ENCODE data around the gene HIVEP2.

HIVEP2 gene

DNA sequence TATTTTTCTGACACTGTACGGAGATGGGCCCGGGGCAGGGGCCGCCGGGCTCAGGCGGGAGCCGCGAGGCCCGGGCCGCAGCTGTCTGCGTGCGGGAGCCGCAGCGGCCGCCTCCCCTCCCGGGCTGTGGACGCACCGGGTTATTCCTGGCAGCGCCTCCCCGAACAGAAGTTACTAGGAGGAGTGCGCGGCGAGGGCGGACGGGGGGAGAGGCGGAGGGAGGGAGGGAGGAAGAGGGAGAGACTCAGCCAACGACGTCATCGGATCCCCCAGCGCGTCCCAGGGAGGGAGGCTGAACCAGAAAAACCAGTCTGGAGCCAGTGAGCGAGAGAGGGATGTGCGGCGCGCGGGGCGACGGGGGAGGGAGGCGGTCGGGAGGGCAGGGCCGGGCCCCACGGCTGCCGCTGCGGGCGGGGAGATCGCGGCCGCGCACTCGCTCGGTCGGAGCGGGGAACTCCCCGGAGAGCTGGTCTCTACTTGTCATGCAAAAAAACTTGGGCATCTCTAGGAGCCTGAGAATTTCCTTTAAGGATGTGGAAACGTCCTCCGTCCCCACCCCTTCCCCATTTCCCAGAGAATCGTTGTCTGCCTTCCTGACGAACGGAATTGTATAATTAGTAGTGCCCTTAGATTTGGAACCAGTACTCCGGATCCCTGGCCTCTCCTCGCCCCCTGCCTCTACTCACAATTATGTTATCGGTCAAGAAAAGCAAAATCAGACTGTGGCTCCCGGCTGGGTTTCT, 1.4 kb upstream of the HIVEP2 start:
- peak; percentile 99 for DNase-seq (ENCODE audit: low spot score)

DNA sequence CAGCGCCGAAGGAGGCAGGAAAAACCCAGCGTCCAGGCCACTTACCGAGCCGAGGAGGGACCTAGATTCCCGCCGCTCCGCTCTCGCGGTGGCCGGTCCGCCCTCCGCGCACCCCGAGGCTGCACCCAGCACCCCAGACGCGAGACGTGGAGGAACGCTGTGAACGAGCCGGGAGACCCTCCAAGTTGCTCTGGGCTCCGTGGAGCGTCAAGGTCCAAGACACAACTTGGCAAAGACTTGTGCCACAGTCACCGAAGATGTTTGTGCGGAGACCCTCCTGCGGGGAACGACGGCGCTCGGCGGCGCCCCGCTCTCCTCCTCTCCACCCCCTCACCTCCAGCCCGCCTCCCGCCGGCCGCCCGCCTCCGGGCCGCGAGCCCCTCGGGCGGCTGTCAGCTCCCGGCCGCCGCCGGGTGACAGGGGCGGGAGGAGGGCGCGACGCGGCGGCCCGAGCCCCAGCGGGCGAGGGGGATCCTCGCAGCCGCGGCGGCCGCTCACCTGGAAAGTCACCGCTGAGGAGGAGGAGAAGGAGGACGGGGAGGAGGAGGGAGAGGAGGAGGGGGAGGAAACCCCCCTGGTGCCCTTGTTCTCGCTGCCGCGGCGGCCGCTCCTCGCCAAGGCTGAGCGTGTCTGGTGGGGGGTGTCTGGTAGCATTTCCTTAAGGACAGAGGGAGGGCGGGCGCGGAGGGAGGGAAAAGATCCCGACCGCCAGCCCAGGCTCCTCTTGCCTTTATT, 637 bp upstream of the HIVEP2 start:
- DNase-seq (ENCODE audit: low spot score) = no peak

DNA sequence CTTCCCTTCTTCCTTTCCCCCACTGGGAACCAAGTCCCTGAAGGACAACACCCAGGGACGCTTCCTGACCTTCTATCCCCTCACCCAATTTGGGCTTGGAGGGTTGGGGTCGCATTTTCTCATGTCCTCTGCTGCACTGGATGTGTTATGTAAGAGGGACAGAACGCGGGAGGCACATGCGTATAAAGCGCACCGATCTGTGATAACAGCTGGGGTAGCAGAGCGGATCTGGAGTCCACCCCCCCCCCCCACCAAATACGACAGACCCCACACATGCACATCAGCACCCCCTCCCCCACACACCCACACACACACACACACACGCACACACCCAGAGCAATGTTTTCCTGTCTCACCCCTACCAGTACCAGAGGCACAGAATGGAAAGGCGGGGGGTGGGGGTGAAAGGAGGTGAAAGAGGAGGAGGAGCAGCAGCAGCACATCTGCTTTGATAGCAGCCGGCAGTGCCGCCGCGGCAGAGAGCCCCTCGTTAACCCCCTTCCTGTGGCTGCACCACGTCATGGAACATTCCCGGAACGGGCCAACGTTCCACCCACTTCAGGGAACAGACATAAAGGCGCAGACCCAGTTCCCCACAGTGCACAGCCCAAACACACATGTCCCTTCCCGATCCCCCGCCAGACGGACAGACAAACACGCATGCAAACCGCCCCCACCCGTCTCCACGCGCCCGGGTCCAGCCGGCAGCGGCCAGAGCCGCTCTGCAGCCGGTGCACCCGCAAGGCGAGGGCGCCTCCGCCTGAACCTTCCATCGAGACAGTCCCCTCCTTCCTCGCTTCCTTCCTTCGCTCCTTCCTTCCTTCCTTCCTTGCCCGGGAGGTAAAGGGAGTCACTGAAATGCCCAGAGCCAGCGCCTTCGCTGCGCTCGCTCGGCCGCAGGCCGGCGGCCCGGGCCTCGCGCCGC, 590 bp downstream of the HIVEP2 start:
- DNase-seq (ENCODE audit: low spot score) = peak; percentile 83

DNA sequence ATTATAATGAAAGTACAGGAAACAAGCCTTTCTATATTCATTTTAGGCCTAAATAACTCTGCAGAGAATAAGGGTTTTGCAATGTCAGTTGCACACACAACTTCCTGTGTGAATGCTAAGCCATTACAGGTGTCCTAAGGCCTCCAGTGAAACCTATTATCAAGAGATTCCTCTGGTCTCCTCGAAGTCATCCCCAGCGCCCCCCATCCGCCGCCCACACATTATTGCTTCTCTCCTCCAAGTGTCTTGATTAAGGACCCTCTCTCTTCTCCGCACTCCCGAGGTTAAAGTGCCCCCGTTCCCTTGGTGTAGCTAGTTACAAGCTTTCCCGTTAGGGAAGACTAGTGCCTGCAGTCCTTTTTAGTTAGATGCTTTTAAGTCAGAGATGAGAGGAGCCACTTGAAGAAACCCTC, 1.3 kb downstream of the HIVEP2 start:
- DNase-seq (ENCODE audit: low spot score) = peak; percentile 31

DNA sequence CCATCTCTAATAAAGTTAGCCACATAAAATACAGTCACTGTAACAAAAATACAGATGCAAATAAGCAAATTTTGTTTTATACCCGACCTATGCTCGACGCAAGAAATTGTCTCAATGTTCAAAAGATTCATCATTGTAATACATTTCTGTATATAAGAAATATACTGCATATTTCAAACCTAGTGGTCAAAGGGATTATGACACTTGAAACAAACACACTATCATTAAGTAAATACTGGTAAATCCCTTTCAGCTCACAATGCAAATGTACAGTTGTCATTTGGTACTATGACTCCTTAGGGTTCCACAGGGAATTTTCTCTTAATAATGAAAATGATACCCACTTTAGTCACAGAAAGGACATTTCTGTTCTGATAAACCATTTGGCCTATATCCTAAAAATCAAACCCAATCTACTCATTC, 2.2 kb downstream of the HIVEP2 start:
- DNase-seq (ENCODE audit: low spot score) = peak; percentile 39

DNA sequence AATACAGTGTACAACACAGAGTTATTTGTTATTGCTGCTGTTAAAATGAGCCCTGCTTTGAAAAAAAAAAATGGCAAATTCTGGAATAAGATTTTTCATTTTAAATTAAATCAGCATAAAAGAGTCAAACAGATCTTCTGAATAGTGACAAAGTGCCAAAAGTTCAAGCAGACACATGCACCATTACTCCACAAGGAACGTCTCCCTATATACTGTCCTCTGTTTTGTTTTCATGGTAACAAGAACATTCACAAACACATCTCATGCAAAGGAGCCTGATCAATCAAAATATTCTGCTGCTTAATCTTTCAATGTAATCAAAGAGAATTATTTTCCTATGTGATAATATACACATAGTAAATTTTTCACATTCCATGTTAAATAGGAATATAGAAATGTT, 2.7 kb downstream of the HIVEP2 start:
- no peak for DNase-seq (ENCODE audit: low spot score)

DNA sequence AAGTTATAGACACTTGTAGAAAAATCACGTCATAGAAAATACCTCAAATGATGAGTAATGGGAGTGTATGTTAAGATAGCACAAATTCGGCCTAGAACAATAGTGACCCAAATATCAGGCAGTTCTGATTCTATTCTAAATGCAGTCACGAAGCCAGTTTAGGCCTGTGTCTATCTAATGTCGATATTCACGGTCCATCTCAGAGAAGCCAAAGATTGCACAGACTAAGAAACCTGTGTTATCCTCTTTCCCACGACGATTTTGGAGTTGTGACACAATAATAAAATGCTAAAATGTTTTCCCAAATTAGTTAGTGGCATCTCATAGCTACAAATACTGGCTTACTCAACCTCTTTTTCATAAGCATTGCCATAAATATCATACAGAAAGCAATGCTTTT, 4.0 kb downstream of the HIVEP2 start:
- no peak for DNase-seq (ENCODE audit: low spot score)

DNA sequence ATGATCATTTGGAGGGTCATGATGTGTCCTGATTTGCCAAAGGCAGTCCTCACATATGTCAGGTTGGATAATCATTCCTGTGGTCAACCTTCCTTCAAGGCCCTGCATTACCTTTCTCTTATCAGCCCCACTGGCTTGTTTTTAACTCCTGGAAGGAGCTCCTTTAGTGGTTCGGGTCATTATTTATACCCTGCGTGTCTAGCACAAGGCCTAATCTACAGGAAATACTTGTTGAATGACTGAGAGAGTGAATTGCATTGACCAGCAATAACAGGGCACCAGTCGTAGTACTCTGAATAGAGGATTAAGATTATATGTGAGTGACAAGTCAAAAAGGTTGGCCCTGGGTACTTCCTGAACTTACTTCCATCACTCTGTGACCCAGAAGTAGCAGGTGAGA, 4.5 kb downstream of the HIVEP2 start:
- DNase-seq (ENCODE audit: low spot score) = no peak

DNA sequence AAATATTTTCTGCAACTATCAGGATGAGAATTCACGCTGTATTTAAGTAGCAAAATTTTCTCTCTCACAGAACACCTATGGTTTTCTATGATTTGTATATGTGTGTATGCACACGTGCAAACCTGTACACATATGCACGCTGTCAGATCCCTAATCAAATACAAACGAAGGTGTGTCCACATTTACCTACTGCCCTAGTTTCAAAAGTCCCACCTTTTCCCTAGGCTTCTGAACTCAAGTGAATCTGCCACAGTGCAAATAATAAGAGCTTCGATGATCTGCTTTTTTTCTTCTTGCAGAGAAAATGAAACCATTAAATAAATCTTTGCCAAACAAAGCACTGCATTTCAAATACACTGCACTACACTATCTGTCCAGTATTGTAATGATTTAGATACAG, 6.5 kb downstream of the HIVEP2 start:
- DNase-seq (ENCODE audit: low spot score) = no peak

DNA sequence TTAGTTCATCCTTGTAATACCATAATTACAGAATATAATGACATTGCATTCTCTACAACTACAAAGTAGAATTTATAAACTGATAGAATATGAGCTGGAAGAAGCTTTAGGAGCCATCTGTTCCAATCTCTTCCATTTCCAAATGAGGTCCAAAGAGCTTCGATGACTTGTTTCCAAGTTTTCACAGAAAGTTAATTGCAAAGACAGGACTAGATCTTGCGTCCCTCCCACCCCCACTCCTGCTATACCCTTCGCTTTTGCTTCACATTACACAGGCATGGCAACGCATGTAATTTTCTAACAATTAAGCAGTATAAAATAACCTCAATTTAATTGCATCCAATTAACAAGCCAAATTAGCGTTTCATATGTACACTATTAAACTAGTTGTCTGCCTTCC, 7.0 kb downstream of the HIVEP2 start:
- DNase-seq (ENCODE audit: low spot score) = no peak

DNA sequence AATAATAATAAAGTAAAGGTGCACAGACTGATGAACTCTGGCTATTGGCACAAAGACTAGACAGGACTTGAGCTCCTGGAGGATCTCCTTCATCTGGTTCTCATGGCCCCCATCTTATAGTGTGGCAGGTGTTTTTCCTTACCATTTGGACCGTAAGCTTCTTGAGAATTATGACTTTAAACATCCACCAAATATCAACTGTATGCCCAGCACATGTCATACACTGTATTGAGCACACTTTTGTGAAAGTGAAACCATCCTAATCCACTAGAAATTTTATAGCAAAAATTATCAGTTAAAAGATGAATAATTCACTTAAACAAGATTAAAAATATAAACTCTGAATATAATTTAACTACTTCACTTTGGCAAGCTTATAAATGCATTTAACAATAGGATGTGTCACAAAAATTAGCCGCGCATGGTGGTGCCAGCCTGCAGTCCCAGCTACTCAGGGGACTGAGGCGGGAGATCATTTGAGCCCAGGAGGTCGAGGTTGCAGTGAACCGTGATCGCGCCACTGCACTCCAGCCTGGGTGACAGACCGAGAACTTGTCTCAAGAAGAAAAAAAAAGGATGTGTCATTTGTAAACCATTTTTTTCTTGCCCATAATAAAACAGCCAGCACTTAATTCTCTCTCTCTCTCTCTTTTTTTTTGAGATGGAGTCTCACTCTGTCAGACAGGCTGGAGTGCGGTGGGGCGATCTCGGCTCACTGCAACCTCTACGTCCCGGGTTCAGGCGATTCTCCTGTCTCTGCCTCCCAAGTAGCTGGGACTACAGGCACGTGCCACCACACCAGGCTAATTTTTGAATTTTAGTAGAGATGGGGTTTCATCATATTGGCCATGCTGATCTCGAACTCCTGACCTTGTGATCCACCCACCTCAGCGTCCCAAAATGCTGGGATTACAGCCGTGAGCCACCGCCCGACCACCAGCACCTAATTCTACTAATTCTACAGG, 9.1 kb downstream of the HIVEP2 start:
- peak; percentile 69 for DNase-seq (ENCODE audit: low spot score)

DNA sequence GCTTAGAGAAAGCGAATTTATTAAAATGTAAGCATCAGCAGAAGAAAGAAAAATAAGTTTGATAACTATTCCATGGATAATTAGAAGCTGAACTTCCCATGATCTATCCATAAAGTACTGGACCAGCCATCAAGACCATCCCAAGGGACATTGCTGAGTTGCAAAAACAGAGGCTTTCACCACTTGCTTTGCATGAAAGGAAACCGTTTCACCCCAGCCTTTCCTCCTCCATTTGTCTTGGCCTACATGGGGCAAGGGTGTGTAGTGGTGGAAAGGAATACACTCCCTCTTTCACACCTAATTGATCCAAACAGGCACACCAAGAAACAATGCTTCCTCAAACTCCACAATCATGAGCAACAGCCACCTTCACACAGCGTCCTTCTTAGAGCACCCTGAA, 10.4 kb downstream of the HIVEP2 start:
- no peak for DNase-seq (ENCODE audit: low spot score)

DNA sequence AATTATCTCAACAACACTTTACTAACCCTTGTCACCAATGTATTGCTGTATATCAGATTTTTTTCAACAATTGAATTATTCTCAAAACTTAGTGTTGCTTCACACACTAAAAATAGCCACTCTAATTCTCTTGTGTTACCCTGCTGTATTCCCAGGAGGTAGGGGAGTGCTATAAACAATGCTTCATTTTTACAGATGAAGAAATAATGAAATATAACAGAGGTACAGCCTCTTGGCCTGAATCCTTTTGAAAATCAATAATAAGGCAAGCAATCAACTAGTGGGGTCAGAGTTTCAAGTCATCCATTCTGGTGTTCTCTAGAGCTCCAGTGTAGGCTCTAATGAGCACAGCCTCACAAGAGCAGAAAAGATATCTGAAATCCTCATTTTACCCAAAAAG, 10.9 kb downstream of the HIVEP2 start:
- DNase-seq (ENCODE audit: low spot score) = no peak

DNA sequence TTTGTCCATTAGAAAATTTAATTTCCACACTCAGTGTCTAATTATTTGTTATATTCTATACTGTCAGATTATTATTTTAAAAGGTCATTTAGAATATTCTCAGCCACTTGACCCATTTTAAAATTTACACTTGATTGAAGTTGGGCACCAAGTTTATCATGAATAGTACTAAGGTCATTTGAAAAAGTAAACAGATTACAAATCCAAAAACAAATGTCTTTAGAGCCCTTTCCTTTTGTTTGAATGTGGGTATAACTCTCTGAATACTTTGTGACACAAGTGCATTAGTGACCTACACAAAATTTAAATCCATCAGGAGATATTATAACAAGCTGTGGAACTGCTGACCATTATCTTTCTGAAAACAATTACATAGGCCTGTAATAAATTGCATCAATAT, 11.3 kb downstream of the HIVEP2 start:
- no peak for DNase-seq (ENCODE audit: low spot score)

DNA sequence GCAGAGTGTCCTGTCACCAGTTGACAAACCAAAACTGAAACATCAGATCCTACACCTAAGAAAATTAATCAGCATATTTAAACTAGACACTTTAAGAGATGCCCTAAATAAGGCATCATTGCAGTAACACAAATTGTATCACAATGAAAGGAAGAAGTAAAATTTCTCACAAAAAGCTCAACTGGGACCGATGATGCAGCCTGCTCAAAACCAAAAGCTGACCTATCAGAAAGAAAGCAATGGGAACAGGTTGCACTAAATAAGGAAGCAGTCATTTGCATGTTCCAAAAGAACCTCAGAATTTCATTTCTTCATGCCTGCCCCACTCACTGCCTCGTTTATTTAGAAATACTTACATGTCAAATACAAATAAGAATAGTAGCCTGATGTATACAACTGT, 12.1 kb downstream of the HIVEP2 start:
- DNase-seq (ENCODE audit: low spot score) = no peak

DNA sequence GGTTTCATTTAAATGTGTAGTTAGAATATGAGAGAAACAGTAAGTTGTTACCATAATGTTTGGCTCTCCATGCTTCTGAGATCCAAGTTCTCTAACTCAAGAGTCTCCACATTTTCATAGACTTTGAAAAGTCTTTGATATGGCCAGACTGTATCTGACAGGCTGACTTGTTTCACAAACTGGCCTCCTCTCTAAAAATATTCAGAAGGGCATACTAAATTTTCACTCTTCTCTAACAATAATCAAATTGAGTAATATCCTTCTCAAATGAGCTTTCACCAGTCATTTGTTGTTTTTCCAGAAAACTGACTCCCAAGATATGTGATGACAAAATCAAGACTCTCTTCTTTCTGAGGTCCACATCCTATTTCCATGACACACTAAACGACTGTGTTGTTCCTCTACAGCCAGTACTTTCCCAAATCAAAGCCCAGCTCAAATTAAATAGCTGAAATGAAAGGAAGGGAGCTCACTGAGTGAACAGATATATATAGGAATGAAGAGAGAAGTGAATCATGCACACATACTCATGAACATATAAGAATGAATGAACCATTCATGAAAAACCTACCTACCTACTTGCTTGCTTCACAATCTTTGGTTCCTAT, 15.1 kb downstream of the HIVEP2 start:
- DNase-seq (ENCODE audit: low spot score) = no peak

DNA sequence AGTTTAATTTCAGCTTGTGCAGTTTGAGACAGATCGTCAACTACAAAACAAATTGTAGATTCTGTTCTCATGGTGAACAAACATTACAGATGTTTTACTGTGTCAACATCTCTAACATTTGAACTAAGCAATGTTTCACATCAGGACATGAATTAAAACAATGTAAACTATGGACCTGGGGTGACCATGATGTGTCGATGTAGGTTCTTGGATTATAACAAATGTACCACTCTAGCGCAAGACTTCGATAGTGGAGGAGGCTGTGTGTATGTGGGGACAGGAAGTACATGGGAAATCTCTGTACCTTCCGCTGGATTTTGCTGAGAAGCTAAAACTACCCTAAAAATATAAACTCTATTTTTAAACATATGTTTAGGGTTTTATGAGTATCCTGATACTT, 17.1 kb downstream of the HIVEP2 start:
- DNase-seq (ENCODE audit: low spot score) = no peak

DNA sequence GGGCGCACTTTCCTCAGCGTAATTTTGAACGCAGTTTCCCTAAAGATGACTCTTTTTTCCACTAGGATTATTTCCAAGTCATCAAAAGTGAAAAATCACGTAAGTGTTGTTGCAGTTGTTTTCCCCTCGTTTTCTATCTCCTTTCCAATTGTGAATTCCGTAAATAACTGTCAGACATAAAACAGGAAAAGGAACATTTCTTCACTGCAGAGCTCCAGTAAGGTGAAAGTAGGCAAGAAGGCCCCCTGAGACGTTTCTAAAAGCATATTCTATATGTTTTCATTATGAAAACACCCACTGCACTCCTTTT, 17.8 kb downstream of the HIVEP2 start:
- DNase-seq (ENCODE audit: low spot score) = no peak

DNA sequence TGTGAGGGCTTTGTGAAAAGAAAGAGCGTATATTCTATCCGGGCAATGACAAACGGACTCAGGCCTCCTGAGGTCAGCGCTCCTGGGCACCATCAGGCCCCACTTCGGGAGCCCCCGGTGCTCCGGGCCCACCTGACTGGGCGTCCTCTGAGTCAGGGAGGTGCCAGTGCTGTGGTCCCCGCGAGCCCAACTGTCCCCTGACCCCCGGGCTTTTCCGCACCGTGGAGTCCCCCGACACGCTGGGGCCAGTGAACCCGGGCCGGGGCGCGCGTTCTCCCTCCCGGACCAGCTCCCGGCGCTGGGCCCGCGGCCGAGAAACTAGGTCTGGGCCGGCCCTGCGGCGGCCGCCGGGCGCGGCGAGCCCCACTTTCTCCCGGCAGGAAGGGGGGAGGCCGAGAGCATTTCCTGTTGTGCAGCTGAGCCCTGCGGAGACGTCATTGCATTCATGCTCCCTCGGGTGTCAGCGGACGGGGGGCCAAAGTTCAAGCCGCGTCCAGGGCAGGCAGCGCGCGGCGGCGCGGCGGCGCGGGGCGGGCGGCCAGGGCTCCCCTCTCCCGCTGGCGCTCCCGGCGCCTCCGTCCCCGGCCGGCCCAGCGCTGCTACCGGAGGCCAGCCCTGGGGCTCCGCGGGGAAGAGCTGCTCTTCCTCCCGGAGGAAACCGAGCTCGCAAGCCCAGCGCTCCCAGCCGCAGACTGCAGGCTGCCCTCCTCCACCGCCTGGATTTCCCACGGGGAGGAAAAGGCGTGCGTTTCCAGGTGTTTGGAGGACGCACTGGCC, 18.3 kb downstream of the HIVEP2 start:
- DNase-seq (ENCODE audit: low spot score) = peak; percentile 85

DNA sequence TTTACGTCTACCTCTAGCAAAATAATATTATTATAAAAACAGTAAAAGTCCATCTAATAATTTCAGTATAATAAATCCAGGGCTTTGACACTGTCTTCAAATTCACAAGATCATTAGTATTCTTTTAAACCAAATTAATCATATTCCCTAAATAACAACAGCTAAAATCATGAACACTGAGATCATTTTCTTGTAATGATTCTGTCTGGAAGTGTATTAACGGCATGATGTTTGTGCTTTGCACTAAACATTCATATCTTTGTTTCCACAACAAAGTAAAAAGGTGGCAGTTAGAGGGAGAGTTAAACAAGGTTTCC, 18.8 kb downstream of the HIVEP2 start:
- DNase-seq (ENCODE audit: low spot score) = no peak
